GM23338 (cell line): Measurements from ENCODE around the gene SIRT1. TPM values are rescaled to one million over a fixed set of nuclear protein-coding genes. Genes with fewer than 3 reads are reported as not detected.
A peak's percentile ranks its signal among the peaks of the same experiment; 100 is the strongest.

Source experiments
- ATAC-seq: fragments of 200-7000 bp; cut with Tn5 transposase; 3 replicates; pipeline ENCODE4 v1.9.1; 2020
- DNase-seq: peaks from one replicate; pipeline ENCODE4 v3.0.0-alpha.2; 2015; ENCODE audit warnings: low spot score
- H2AFZ ChIP-seq: fragments of 200-600 bp; sonication (generic); 2 replicates; pipeline ENCODE4 v1.8.0; 2016; ENCODE audit warnings: antibody characterized with exemption, mild to moderate bottlenecking, moderate library complexity
- H3F3A ChIP-seq: fragments of 200-600 bp; sonication (generic); replicated peaks from 2 replicates; pipeline ENCODE4 v1.8.0; 2017; ENCODE audit warnings: antibody characterized with exemption, mixed run types, low read depth
- H3K27ac ChIP-seq: fragments of 200-600 bp; sonication (generic); 2 replicates; pipeline ENCODE4 v1.6.1; 2016; ENCODE audit warnings: low read depth
- H3K27me3 ChIP-seq: fragments of 200-600 bp; sonication (generic); 2 replicates; pipeline ENCODE4 v1.8.0; 2016; ENCODE audit warnings: mild to moderate bottlenecking, mixed run types, moderate library complexity; ENCODE audit not compliant: insufficient read depth
- H3K36me3 ChIP-seq: fragments of 200-600 bp; sonication (generic); 2 replicates; pipeline ENCODE4 v1.8.0; 2016; ENCODE audit warnings: mild to moderate bottlenecking; ENCODE audit not compliant: insufficient read depth
- H3K4me1 ChIP-seq: fragments of 200-600 bp; sonication (generic); 2 replicates; pipeline ENCODE4 v1.8.0; 2016; ENCODE audit warnings: mild to moderate bottlenecking, moderate library complexity; ENCODE audit not compliant: insufficient read depth
- H3K4me2 ChIP-seq: fragments of 200-600 bp; sonication (generic); 2 replicates; pipeline ENCODE4 v1.7.1; 2017; ENCODE audit warnings: mixed run types
- H3K4me3 ChIP-seq: fragments of 200-600 bp; sonication (generic); 2 replicates; pipeline ENCODE4 v1.6.1; 2016; ENCODE audit warnings: mixed run types
- H3K79me2 ChIP-seq: fragments of 200-600 bp; sonication (generic); replicated peaks from 2 replicates; pipeline ENCODE4 v1.8.0; 2017; ENCODE audit warnings: mild to moderate bottlenecking; ENCODE audit not compliant: insufficient read depth
- H3K9me2 ChIP-seq: fragments of 200-600 bp; sonication (generic); 2 replicates; pipeline ENCODE4 v1.8.0; 2017; ENCODE audit not compliant: insufficient read depth
- H4K20me1 ChIP-seq: fragments of 200-600 bp; sonication (generic); replicated peaks from 2 replicates; pipeline ENCODE4 v1.8.0; 2017; ENCODE audit warnings: mild to moderate bottlenecking; ENCODE audit not compliant: insufficient read depth
- H3K27ac Mint-ChIP-seq: 2 replicates; pipeline ENCODE4 v1.8.0; 2020; ENCODE audit warnings: inconsistent platforms, mild to moderate bottlenecking, moderate library complexity, mixed read lengths
- H3K27me3 Mint-ChIP-seq: 3 replicates; pipeline ENCODE4 v1.8.0; 2022; ENCODE audit warnings: low read depth, mild to moderate bottlenecking, moderate library complexity, mixed read lengths, inconsistent platforms; ENCODE audit not compliant: insufficient read depth, poor library complexity
- H3K36me3 Mint-ChIP-seq: 3 replicates; pipeline ENCODE4 v1.8.0; 2021; ENCODE audit warnings: low read depth, mild to moderate bottlenecking, inconsistent platforms, moderate library complexity, mixed read lengths
- H3K4me1 Mint-ChIP-seq: 3 replicates; pipeline ENCODE4 v1.8.0; 2020; ENCODE audit warnings: mild to moderate bottlenecking, inconsistent platforms, mixed read lengths
- H3K4me3 Mint-ChIP-seq: 3 replicates; pipeline ENCODE4 v1.8.0; 2021; ENCODE audit warnings: moderate library complexity, mild to moderate bottlenecking, inconsistent platforms, mixed read lengths
- H3K9me3 Mint-ChIP-seq: 3 replicates; pipeline ENCODE4 v1.8.0; 2020; ENCODE audit warnings: moderate library complexity, mild to moderate bottlenecking, inconsistent platforms, mixed read lengths
- CREB1 ChIP-seq: fragments of 250-450 bp; sonication (Bioruptor Pico); IDR thresholded peaks from 2 replicates; pipeline ENCODE4 v1.5.0; 2020; ENCODE audit warnings: low read depth, mild to moderate bottlenecking, moderate library complexity
- EZH2 ChIP-seq: fragments of 200-600 bp; sonication (generic); IDR thresholded peaks from one replicate; pipeline ENCODE4 v1.8.0; 2017; ENCODE audit warnings: antibody characterized with exemption, mild to moderate bottlenecking, low read depth; ENCODE audit not compliant: unreplicated experiment
- JUNB ChIP-seq: IDR thresholded peaks from one replicate; pipeline ENCODE4 v1.6.1; 2016; ENCODE audit warnings: antibody characterized with exemption; ENCODE audit not compliant: unreplicated experiment
- NANOG ChIP-seq: IDR thresholded peaks from 2 replicates; pipeline ENCODE4 v1.6.1; 2016; ENCODE audit warnings: antibody characterized with exemption, borderline replicate concordance
- POLR2AphosphoS5 ChIP-seq: IDR thresholded peaks from 2 replicates; pipeline ENCODE4 v1.6.1; 2016; ENCODE audit warnings: antibody characterized with exemption, low read depth
- STAT1 ChIP-seq: IDR thresholded peaks from one replicate; pipeline ENCODE4 v1.6.1; 2016; ENCODE audit warnings: antibody characterized with exemption; ENCODE audit not compliant: unreplicated experiment
- ZNF114 ChIP-seq: fragments of 250-450 bp; sonication (Bioruptor Pico); IDR thresholded peaks from 2 replicates; pipeline ENCODE4 v1.5.0; 2020; ENCODE audit warnings: mild to moderate bottlenecking, moderate library complexity
- ZNF331 ChIP-seq: fragments of 250-450 bp; sonication (Bioruptor Pico); IDR thresholded peaks from 2 replicates; pipeline ENCODE4 v1.5.0; 2020; ENCODE audit warnings: low read depth, mild to moderate bottlenecking, moderate library complexity
- polyA plus RNA-seq: library from polyadenylated mRNA; unstranded; fragments of >200 nt; fragmentation: Nextera tagmentation; extraction: Ambion mirVana; gene quantifications from 2 replicates; pipeline ENCODE4 v1.2.1, GENCODE V29; 2016
- total RNA-seq: library from RNA; depleted of rRNA; stranded (reverse); fragments of >200 nt; shearing (Covaris generic); gene quantifications from 2 replicates; pipeline ENCODE4 v1.2.3, GENCODE V29; 2014
- TF ChIP-seq, protein P1 (sequence below): IDR thresholded peaks from one replicate; pipeline ENCODE4 v1.6.1; 2018; ENCODE audit warnings: antibody characterized with exemption; ENCODE audit not compliant: unreplicated experiment
- TF ChIP-seq, protein P2 (sequence below): IDR thresholded peaks from 2 replicates; pipeline ENCODE4 v1.6.1; 2016; ENCODE audit warnings: antibody characterized with exemption
- TF ChIP-seq, protein P3 (sequence below): fragments of 250-450 bp; sonication (Bioruptor Pico); IDR thresholded peaks from 2 replicates; pipeline ENCODE4 v1.5.0; 2020; ENCODE audit warnings: mild to moderate bottlenecking, moderate library complexity

Gene SIRT1
- total and polyA plus RNA-seq, 2 experiments from 2014 or later = 35.9 to 61.6 TPM

DNA sequence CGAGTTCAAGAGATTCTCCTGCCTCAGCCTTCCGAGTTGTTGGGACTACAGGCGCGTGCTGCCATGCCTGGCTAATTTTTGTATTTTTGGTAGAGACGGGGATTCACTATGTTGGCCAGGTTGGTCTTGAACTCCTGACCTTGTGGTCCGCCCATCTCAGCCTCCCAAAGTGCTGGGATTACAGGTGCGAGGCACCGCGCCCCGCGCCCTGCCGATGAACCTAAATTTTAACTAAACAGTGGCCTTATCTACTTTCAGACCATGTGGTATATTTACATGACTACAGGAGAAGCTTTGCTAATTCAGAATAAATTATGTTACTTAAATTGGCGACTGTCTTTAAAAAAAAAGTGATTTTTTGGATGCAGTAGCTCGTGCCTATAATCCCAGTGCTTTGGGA lies 9.2 kb downstream of the SIRT1 start (continued):
- TF ChIP-seq, protein P1, sequence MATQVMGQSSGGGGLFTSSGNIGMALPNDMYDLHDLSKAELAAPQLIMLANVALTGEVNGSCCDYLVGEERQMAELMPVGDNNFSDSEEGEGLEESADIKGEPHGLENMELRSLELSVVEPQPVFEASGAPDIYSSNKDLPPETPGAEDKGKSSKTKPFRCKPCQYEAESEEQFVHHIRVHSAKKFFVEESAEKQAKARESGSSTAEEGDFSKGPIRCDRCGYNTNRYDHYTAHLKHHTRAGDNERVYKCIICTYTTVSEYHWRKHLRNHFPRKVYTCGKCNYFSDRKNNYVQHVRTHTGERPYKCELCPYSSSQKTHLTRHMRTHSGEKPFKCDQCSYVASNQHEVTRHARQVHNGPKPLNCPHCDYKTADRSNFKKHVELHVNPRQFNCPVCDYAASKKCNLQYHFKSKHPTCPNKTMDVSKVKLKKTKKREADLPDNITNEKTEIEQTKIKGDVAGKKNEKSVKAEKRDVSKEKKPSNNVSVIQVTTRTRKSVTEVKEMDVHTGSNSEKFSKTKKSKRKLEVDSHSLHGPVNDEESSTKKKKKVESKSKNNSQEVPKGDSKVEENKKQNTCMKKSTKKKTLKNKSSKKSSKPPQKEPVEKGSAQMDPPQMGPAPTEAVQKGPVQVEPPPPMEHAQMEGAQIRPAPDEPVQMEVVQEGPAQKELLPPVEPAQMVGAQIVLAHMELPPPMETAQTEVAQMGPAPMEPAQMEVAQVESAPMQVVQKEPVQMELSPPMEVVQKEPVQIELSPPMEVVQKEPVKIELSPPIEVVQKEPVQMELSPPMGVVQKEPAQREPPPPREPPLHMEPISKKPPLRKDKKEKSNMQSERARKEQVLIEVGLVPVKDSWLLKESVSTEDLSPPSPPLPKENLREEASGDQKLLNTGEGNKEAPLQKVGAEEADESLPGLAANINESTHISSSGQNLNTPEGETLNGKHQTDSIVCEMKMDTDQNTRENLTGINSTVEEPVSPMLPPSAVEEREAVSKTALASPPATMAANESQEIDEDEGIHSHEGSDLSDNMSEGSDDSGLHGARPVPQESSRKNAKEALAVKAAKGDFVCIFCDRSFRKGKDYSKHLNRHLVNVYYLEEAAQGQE = no peak
- no peak for TF ChIP-seq ZNF331

DNA sequence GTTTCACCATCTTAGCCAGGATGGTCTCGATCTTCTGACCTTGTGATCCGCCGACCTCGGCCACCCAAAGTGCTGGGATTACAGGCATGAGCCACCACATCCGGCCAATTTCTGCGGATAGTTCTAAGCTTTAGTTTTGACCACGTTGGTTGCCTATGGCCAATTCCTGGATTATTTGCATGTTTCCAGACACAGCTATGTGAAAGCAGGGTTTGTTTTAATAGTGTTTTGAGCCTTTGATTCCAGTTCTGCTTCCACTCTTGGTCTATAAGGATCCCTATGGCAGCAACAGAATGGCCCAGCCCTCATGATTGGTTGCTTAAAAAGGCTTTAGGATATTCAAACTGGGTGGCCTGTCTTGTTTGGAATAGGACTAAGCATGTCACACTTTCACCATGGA lies 19.1 kb downstream of the SIRT1 start:
- no peak for DNase-seq
- peaks cover 3% of the 10 kb centered on the region; the same call in 2 of the 3 replicates for H3K4me1 Mint-ChIP-seq

More for the DNA sequence above, 19.1 kb downstream of the SIRT1 start:
- Mint-ChIP-seq H3K27ac (peak overlapping the region; percentile 31; the same call in 1 of the 2 replicates), H3K27me3 (no peaks in the 10 kb centered on the region), H3K9me3 (no peaks in the 10 kb centered on the region), H3K36me3 (peaks cover 86% of the 10 kb centered on the region), H3K4me3 (no peak overlapping the region)
- Histone ChIP-seq H3K79me2 (peaks cover 95% of the 10 kb centered on the region), H3K27me3 (no peaks in the 10 kb centered on the region), H3K4me2 (no peak overlapping the region), H4K20me1 (peaks cover 50% of the 10 kb centered on the region), H3K36me3 (peaks cover 62% of the 10 kb centered on the region), H3K9me2 (no peaks in the 10 kb centered on the region), H3K4me1 (no peaks in the 10 kb centered on the region), H2AFZ (no peak overlapping the region), H3K4me3 (no peak overlapping the region), H3K27ac (peak overlapping the region; percentile 74), H3F3A (0 out of 2 replicates have a peak, but pooled peaks cover 5% of the 10 kb centered on the region)
- TF ChIP-seq POLR2AphosphoS5 (no peak), STAT1 (no peak), CREB1 (no peak), ZNF114 (no peak), JUNB (no peak), EZH2 (no peak), NANOG (no peak)
- TF ChIP-seq, protein P1 = no peak
- TF ChIP-seq, protein P2, sequence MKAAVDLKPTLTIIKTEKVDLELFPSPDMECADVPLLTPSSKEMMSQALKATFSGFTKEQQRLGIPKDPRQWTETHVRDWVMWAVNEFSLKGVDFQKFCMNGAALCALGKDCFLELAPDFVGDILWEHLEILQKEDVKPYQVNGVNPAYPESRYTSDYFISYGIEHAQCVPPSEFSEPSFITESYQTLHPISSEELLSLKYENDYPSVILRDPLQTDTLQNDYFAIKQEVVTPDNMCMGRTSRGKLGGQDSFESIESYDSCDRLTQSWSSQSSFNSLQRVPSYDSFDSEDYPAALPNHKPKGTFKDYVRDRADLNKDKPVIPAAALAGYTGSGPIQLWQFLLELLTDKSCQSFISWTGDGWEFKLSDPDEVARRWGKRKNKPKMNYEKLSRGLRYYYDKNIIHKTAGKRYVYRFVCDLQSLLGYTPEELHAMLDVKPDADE = no peak
- TF ChIP-seq, protein P3, sequence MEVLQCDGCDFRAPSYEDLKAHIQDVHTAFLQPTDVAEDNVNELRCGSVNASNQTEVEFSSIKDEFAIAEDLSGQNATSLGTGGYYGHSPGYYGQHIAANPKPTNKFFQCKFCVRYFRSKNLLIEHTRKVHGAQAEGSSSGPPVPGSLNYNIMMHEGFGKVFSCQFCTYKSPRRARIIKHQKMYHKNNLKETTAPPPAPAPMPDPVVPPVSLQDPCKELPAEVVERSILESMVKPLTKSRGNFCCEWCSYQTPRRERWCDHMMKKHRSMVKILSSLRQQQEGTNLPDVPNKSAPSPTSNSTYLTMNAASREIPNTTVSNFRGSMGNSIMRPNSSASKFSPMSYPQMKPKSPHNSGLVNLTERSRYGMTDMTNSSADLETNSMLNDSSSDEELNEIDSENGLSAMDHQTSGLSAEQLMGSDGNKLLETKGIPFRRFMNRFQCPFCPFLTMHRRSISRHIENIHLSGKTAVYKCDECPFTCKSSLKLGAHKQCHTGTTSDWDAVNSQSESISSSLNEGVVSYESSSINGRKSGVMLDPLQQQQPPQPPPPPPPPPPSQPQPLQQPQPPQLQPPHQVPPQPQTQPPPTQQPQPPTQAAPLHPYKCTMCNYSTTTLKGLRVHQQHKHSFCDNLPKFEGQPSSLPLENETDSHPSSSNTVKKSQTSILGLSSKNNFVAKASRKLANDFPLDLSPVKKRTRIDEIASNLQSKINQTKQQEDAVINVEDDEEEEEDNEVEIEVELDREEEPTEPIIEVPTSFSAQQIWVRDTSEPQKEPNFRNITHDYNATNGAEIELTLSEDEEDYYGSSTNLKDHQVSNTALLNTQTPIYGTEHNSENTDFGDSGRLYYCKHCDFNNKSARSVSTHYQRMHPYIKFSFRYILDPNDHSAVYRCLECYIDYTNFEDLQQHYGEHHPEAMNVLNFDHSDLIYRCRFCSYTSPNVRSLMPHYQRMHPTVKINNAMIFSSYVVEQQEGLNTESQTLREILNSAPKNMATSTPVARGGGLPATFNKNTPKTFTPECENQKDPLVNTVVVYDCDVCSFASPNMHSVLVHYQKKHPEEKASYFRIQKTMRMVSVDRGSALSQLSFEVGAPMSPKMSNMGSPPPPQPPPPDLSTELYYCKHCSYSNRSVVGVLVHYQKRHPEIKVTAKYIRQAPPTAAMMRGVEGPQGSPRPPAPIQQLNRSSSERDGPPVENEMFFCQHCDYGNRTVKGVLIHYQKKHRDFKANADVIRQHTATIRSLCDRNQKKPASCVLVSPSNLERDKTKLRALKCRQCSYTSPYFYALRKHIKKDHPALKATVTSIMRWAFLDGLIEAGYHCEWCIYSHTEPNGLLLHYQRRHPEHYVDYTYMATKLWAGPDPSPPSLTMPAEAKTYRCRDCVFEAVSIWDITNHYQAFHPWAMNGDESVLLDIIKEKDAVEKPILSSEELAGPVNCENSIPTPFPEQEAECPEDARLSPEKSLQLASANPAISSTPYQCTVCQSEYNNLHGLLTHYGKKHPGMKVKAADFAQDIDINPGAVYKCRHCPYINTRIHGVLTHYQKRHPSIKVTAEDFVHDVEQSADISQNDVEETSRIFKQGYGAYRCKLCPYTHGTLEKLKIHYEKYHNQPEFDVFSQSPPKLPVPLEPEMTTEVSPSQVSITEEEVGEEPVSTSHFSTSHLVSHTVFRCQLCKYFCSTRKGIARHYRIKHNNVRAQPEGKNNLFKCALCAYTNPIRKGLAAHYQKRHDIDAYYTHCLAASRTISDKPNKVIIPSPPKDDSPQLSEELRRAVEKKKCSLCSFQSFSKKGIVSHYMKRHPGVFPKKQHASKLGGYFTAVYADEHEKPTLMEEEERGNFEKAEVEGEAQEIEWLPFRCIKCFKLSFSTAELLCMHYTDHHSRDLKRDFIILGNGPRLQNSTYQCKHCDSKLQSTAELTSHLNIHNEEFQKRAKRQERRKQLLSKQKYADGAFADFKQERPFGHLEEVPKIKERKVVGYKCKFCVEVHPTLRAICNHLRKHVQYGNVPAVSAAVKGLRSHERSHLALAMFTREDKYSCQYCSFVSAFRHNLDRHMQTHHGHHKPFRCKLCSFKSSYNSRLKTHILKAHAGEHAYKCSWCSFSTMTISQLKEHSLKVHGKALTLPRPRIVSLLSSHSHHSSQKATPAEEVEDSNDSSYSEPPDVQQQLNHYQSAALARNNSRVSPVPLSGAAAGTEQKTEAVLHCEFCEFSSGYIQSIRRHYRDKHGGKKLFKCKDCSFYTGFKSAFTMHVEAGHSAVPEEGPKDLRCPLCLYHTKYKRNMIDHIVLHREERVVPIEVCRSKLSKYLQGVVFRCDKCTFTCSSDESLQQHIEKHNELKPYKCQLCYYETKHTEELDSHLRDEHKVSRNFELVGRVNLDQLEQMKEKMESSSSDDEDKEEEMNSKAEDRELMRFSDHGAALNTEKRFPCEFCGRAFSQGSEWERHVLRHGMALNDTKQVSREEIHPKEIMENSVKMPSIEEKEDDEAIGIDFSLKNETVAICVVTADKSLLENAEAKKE (CRISPR knock-in tag) = no peak
- peak; percentile 16; the same call in 1 of the 3 replicates for ATAC-seq
